Measurements from ENCODE around the gene RGS9BP.
"Not testable (repeated sequence)": the region's sequence is repeated elsewhere in the genome, so short reads cannot be mapped to it uniquely, and the experiment has no call there.

RGS9BP gene

GRCh38 chr19:32650671-32651070, 25.0 kb upstream of the RGS9BP start:
- Histone ChIP-seq H2AFZ (ENCODE audit: low read length, unreplicated experiment) (no peak overlapping the region), H3K4me1 (ENCODE audit: control insufficient read depth, insufficient read depth, low read length, unreplicated experiment) (no peaks in the 10 kb centered on the region), H3K27me3 (ENCODE audit: insufficient read depth, low read length) (no peaks in the 10 kb centered on the region), H3K4me3 (ENCODE audit: low read depth, low read length) (no peak overlapping the region), H3K27ac (ENCODE audit: low read depth, low read length) (no peak overlapping the region), H3K79me2 (ENCODE audit: control insufficient read depth, insufficient read depth, low read length, unreplicated experiment) (no peaks in the 10 kb centered on the region), H3K36me3 (ENCODE audit: insufficient read depth, low read length) (no peaks in the 10 kb centered on the region)

DNA sequence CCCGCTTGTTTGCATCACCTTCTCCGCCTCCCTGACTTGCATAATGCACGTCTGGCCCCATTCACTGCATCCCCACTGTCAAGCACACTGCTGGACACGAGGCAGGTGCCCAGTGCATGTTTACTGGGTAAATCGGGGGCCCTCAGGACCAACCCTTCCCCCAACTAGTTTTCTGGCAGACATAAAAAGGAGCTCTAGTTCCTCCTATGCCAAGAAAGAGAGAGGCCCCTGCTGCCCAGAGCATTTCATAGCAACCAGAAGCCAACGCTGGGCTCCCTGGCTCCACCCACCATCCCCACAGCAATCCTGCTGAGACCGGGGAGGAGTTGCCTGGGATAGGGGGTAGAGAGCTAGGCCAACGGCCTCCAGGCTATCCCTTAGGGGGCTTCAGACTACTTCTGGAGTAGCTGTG, 23.9 kb upstream of the RGS9BP start:
- Histone ChIP-seq H3K27ac (ENCODE audit: low read depth, low read length) (no peak overlapping the region), H3K4me3 (ENCODE audit: low read depth, low read length) (no peak overlapping the region), H3K27me3 (ENCODE audit: insufficient read depth, low read length) (no peaks in the 10 kb centered on the region), H2AFZ (ENCODE audit: low read length, unreplicated experiment) (no peak overlapping the region), H3K79me2 (ENCODE audit: control insufficient read depth, insufficient read depth, low read length, unreplicated experiment) (no peaks in the 10 kb centered on the region), H3K4me1 (ENCODE audit: control insufficient read depth, insufficient read depth, low read length, unreplicated experiment) (no peaks in the 10 kb centered on the region), H3K36me3 (ENCODE audit: insufficient read depth, low read length) (no peaks in the 10 kb centered on the region)

- H3K4me3 ChIP-seq (ENCODE audit: low read depth, low read length); H2AFZ ChIP-seq (ENCODE audit: low read length, unreplicated experiment); H3K79me2 ChIP-seq (ENCODE audit: control insufficient read depth, insufficient read depth, low read length, unreplicated experiment); H3K27ac ChIP-seq (ENCODE audit: low read depth, low read length); H3K36me3 ChIP-seq (ENCODE audit: insufficient read depth, low read length); H3K4me1 ChIP-seq (ENCODE audit: control insufficient read depth, insufficient read depth, low read length, unreplicated experiment); H3K27me3 ChIP-seq (ENCODE audit: insufficient read depth, low read length): not testable (repeated sequence)
Observed at GRCh38 chr19:32652331-32652730, 23.3 kb upstream of the RGS9BP start.

- H3K27me3 ChIP-seq (ENCODE audit: insufficient read depth, low read length) = no peaks in the 10 kb centered on the region
- no peaks in the 10 kb centered on the region for H3K36me3 ChIP-seq (ENCODE audit: insufficient read depth, low read length)
- H3K4me3 ChIP-seq (ENCODE audit: low read depth, low read length) = no peak overlapping the region
- H3K79me2 ChIP-seq (ENCODE audit: control insufficient read depth, insufficient read depth, low read length, unreplicated experiment) = no peaks in the 10 kb centered on the region
- H3K4me1 ChIP-seq (ENCODE audit: control insufficient read depth, insufficient read depth, low read length, unreplicated experiment) = no peaks in the 10 kb centered on the region
- no peak overlapping the region for H2AFZ ChIP-seq (ENCODE audit: low read length, unreplicated experiment)
- H3K27ac ChIP-seq (ENCODE audit: low read depth, low read length) = no peak overlapping the region
Observed at GRCh38 chr19:32652894-32653598, 22.6 kb upstream of the RGS9BP start.

- H3K27ac ChIP-seq (ENCODE audit: low read depth, low read length) = no peak overlapping the region
- H3K36me3 ChIP-seq (ENCODE audit: insufficient read depth, low read length) = no peaks in the 10 kb centered on the region
- no peak overlapping the region for H3K4me3 ChIP-seq (ENCODE audit: low read depth, low read length)
- no peaks in the 10 kb centered on the region for H3K79me2 ChIP-seq (ENCODE audit: control insufficient read depth, insufficient read depth, low read length, unreplicated experiment)
- no peaks in the 10 kb centered on the region for H3K4me1 ChIP-seq (ENCODE audit: control insufficient read depth, insufficient read depth, low read length, unreplicated experiment)
- no peaks in the 10 kb centered on the region for H3K27me3 ChIP-seq (ENCODE audit: insufficient read depth, low read length)
- H2AFZ ChIP-seq (ENCODE audit: low read length, unreplicated experiment) = no peak overlapping the region
Observed at GRCh38 chr19:32653599-32653915, 22.1 kb upstream of the RGS9BP start.

- H3K4me1 ChIP-seq (ENCODE audit: control insufficient read depth, insufficient read depth, low read length, unreplicated experiment); H3K36me3 ChIP-seq (ENCODE audit: insufficient read depth, low read length); H3K79me2 ChIP-seq (ENCODE audit: control insufficient read depth, insufficient read depth, low read length, unreplicated experiment); H3K4me3 ChIP-seq (ENCODE audit: low read depth, low read length); H3K27me3 ChIP-seq (ENCODE audit: insufficient read depth, low read length); H3K27ac ChIP-seq (ENCODE audit: low read depth, low read length); H2AFZ ChIP-seq (ENCODE audit: low read length, unreplicated experiment): not testable (repeated sequence)
Observed at GRCh38 chr19:32656379-32656778, 19.3 kb upstream of the RGS9BP start.

DNA sequence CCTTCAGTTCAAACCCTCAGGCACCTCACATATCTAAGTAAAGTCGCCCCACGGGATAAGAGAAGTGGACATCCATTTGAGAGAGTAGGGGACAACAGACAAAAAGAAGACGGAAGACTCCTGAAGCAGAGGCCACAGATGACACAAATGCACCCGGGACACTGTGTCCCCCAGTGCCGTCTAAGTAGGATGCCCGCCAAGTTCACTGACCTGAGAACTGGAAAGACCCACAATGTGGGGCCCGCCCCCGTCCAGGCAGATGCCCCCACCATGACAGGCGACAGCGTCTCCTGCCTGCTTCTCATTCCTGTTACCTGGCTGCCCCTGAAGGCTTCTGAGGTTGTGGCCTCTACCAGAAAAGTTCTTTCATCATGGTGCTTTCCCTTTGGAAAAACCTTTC, 17.6 kb upstream of the RGS9BP start:
- Histone ChIP-seq H3K79me2 (ENCODE audit: control insufficient read depth, insufficient read depth, low read length, unreplicated experiment) (peaks cover 12% of the 10 kb centered on the region), H3K27ac (ENCODE audit: low read depth, low read length) (no peak overlapping the region), H2AFZ (ENCODE audit: low read length, unreplicated experiment) (no peak overlapping the region), H3K27me3 (ENCODE audit: insufficient read depth, low read length) (no peaks in the 10 kb centered on the region), H3K36me3 (ENCODE audit: insufficient read depth, low read length) (no peaks in the 10 kb centered on the region), H3K4me3 (ENCODE audit: low read depth, low read length) (no peak overlapping the region), H3K4me1 (ENCODE audit: control insufficient read depth, insufficient read depth, low read length, unreplicated experiment) (no peaks in the 10 kb centered on the region)

GRCh38 chr19:32658527-32658926, 17.1 kb upstream of the RGS9BP start:
- no peaks in the 10 kb centered on the region for H3K36me3 ChIP-seq (ENCODE audit: insufficient read depth, low read length)
- H2AFZ ChIP-seq (ENCODE audit: low read length, unreplicated experiment) = no peak overlapping the region
- H3K27ac ChIP-seq (ENCODE audit: low read depth, low read length) = no peak overlapping the region
- H3K27me3 ChIP-seq (ENCODE audit: insufficient read depth, low read length) = no peaks in the 10 kb centered on the region
- no peak overlapping the region for H3K4me3 ChIP-seq (ENCODE audit: low read depth, low read length)
- no peaks in the 10 kb centered on the region for H3K4me1 ChIP-seq (ENCODE audit: control insufficient read depth, insufficient read depth, low read length, unreplicated experiment)
- H3K79me2 ChIP-seq (ENCODE audit: control insufficient read depth, insufficient read depth, low read length, unreplicated experiment) = peaks cover 12% of the 10 kb centered on the region

DNA sequence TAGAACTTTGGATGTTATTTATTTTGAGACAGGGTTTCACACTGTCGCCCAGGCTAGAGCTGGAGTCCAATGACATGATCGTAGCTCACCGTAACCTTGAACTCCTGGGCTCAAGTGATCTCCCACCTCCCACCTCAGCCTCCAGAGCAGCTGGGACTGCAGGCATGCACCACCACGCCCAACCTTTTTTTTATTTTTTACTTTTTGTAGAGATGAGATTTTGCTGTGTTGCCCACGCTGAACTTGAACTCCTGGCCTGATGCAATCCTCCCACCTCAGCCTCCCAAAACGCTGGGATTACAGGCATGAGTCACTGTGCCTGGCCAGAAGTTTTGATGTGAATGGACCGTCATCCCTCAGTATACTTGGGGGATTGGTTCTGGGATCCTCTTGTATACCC, 14.3 kb upstream of the RGS9BP start:
- no peak overlapping the region for H3K4me3 ChIP-seq (ENCODE audit: low read depth, low read length)
- no peak overlapping the region for H3K27ac ChIP-seq (ENCODE audit: low read depth, low read length)
- no peaks in the 10 kb centered on the region for H3K36me3 ChIP-seq (ENCODE audit: insufficient read depth, low read length)
- no peaks in the 10 kb centered on the region for H3K27me3 ChIP-seq (ENCODE audit: insufficient read depth, low read length)
- H3K79me2 ChIP-seq (ENCODE audit: control insufficient read depth, insufficient read depth, low read length, unreplicated experiment) = peaks cover 12% of the 10 kb centered on the region
- H3K4me1 ChIP-seq (ENCODE audit: control insufficient read depth, insufficient read depth, low read length, unreplicated experiment) = no peaks in the 10 kb centered on the region
- no peak overlapping the region for H2AFZ ChIP-seq (ENCODE audit: low read length, unreplicated experiment)

DNA sequence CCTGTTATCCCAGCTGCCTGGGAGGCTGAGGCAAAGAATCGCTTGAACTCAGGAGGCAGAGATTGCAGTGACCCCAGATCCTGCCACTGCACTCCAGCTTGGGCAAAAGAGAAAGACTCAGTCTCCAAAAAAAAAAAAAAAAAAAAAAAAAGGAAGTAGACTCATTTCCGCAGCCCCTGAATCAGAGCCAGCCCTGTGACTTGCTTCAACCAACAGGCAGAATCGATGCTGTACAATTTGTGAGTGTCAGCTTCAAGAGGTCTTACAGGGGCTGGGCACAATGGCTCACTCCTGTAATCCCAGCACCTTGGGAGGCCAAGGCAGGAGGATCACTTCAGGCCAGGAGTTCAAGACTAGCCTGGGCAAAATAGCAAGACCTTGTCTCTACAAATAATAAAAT, 13.5 kb upstream of the RGS9BP start:
- H3K27me3 ChIP-seq (ENCODE audit: insufficient read depth, low read length) = no peaks in the 10 kb centered on the region

GRCh38 chr19:32666084-32666483, 9.6 kb upstream of the RGS9BP start:
- Histone ChIP-seq H3K4me1 (ENCODE audit: control insufficient read depth, insufficient read depth, low read length, unreplicated experiment) (no peaks in the 10 kb centered on the region), H3K27ac (ENCODE audit: low read depth, low read length) (no peak overlapping the region), H3K4me3 (ENCODE audit: low read depth, low read length) (no peak overlapping the region), H3K79me2 (ENCODE audit: control insufficient read depth, insufficient read depth, low read length, unreplicated experiment) (peaks cover 19% of the 10 kb centered on the region), H3K36me3 (ENCODE audit: insufficient read depth, low read length) (no peaks in the 10 kb centered on the region), H2AFZ (ENCODE audit: low read length, unreplicated experiment) (no peak overlapping the region), H3K27me3 (ENCODE audit: insufficient read depth, low read length) (no peaks in the 10 kb centered on the region)

More for the DNA sequence above, 13.5 kb upstream of the RGS9BP start:
- no peaks in the 10 kb centered on the region for H3K36me3 ChIP-seq (ENCODE audit: insufficient read depth, low read length)
- no peaks in the 10 kb centered on the region for H3K4me1 ChIP-seq (ENCODE audit: control insufficient read depth, insufficient read depth, low read length, unreplicated experiment)
- H3K79me2 ChIP-seq (ENCODE audit: control insufficient read depth, insufficient read depth, low read length, unreplicated experiment) = peaks cover 15% of the 10 kb centered on the region
- H3K27ac ChIP-seq (ENCODE audit: low read depth, low read length) = no peak overlapping the region
- no peak overlapping the region for H3K4me3 ChIP-seq (ENCODE audit: low read depth, low read length)
- H2AFZ ChIP-seq (ENCODE audit: low read length, unreplicated experiment) = no peak overlapping the region

Data from ACC112 (cell line).